IMR-90 (cell line): ENCODE results near the gene ONECUT1. TPM values are rescaled to one million over a fixed set of nuclear protein-coding genes. Genes with fewer than 3 reads are reported as not detected.

Experiments
- ATAC-seq: fragments of 200-7000 bp; cut with Tn5 transposase; 2 replicates; pipeline ENCODE4 v1.9.1; 2020; ENCODE audit warnings: low read depth, mild to moderate bottlenecking, moderate library complexity
- BruUV-seq: library from RNA; stranded (reverse); fragments of 400-500 nt; replicated peaks from 2 replicates; lab custom pipeline; 2021; lab: Mats Ljungman, UMichigan
- CTCF ChIA-PET: fragments of 300-600 bp; formaldehyde crosslinking; extraction: SDS; loops from one replicate; lab custom pipeline; 2021; ENCODE audit warnings: antibody characterized with exemption; lab: Yijun Ruan, JAX
- POLR2A ChIA-PET: fragments of 300-600 bp; sonication (Branson Sonifier 250); formaldehyde crosslinking; loops from one replicate; lab custom pipeline; 2022; ENCODE audit warnings: antibody characterized with exemption; ENCODE audit not compliant: unreplicated experiment; lab: Charles Lee
- DNase-seq: peaks from one replicate; pipeline ENCODE4 v3.0.0; 2013
- H2AFZ ChIP-seq: replicated peaks from 2 replicates; pipeline ENCODE3; 2013; ENCODE audit warnings: low read length, mild to moderate bottlenecking; ENCODE audit not compliant: poor library complexity
- H2AK5ac ChIP-seq: 2 replicates; pipeline ENCODE4 v1.6.1; 2013; ENCODE audit warnings: low read depth, low read length, inconsistent platforms
- H2AK9ac ChIP-seq: replicated peaks from 2 replicates; pipeline ENCODE3; 2013; ENCODE audit warnings: mild to moderate bottlenecking, low read depth, low read length, moderate library complexity; ENCODE audit not compliant: poor library complexity
- H2BK120ac ChIP-seq: 2 replicates; pipeline ENCODE4 v1.6.1; 2013; ENCODE audit warnings: low read depth, low read length, inconsistent platforms
- H2BK15ac ChIP-seq: 3 replicates; pipeline ENCODE4 v1.6.1; 2013; ENCODE audit warnings: low read depth, low read length, inconsistent platforms
- H2BK20ac ChIP-seq: 2 replicates; pipeline ENCODE4 v1.6.1; 2013; ENCODE audit warnings: low read depth, mild to moderate bottlenecking, inconsistent platforms, low read length, moderate library complexity
- H2BK5ac ChIP-seq: 2 replicates; pipeline ENCODE4 v1.6.1; 2013; ENCODE audit warnings: mild to moderate bottlenecking, low read depth, low read length, inconsistent platforms; ENCODE audit not compliant: poor library complexity, severe bottlenecking
- H3K14ac ChIP-seq: replicated peaks from 2 replicates; pipeline ENCODE4 v1.6.1; 2013; ENCODE audit warnings: low read depth, low read length, inconsistent platforms
- H3K18ac ChIP-seq: 2 replicates; pipeline ENCODE4 v1.6.1; 2013; ENCODE audit warnings: low read depth, low read length, control low read depth
- H3K23ac ChIP-seq: 2 replicates; pipeline ENCODE4 v1.6.1; 2013; ENCODE audit warnings: low read depth, low read length, inconsistent platforms
- H3K27ac ChIP-seq: 2 replicates; pipeline ENCODE4 v1.5.1; 2013; ENCODE audit warnings: mild to moderate bottlenecking, control low read depth, low read length; ENCODE audit not compliant: insufficient read depth
- H3K27me3 ChIP-seq: 2 replicates; pipeline ENCODE4 v1.6.1; 2013; ENCODE audit warnings: low read length; ENCODE audit not compliant: control insufficient read depth, insufficient read depth
- H3K36me3 ChIP-seq: 2 replicates; pipeline ENCODE4 v1.6.1; 2013; ENCODE audit warnings: low read length, mixed read lengths; ENCODE audit not compliant: control insufficient read depth, insufficient read depth
- H3K4ac ChIP-seq: 2 replicates; pipeline ENCODE4 v1.6.1; 2013; ENCODE audit warnings: low read depth, low read length, inconsistent platforms
- H3K4me1 ChIP-seq: 2 replicates; pipeline ENCODE4 v1.6.1; 2013; ENCODE audit warnings: low read length, mixed read lengths; ENCODE audit not compliant: control insufficient read depth, insufficient read depth
- H3K4me2 ChIP-seq: 2 replicates; pipeline ENCODE4 v1.6.1; 2013; ENCODE audit warnings: low read depth, mild to moderate bottlenecking, control low read depth, low read length, moderate library complexity
- H3K4me3 ChIP-seq: 2 replicates; pipeline ENCODE4 v1.5.1; 2013; ENCODE audit warnings: low read depth, mild to moderate bottlenecking, control low read depth, low read length, moderate library complexity; ENCODE audit not compliant: insufficient read depth
- H3K56ac ChIP-seq: 2 replicates; pipeline ENCODE4 v1.6.1; 2013; ENCODE audit warnings: low read length, inconsistent platforms; ENCODE audit not compliant: insufficient read depth; ENCODE audit errors: extremely low read depth
- H3K79me1 ChIP-seq, 2 experiments: 2 replicates each; pipeline ENCODE4 v1.6.1; 2013; ENCODE audit warnings: low read length in 2 of 2, inconsistent platforms in 1 of 2, low read depth in 1 of 2
- H3K9ac ChIP-seq: 2 replicates; pipeline ENCODE4 v1.6.1; 2013; ENCODE audit warnings: low read depth, low read length, control low read depth
- H3K9me1 ChIP-seq: 2 replicates; pipeline ENCODE4 v1.6.1; 2013; ENCODE audit warnings: low read length, inconsistent platforms; ENCODE audit not compliant: insufficient read depth
- H3K9me3 ChIP-seq: 2 replicates; pipeline ENCODE4 v1.6.1; 2013; ENCODE audit warnings: low read length; ENCODE audit not compliant: control insufficient read depth, insufficient read depth
- H4K20me1 ChIP-seq: 2 replicates; pipeline ENCODE4 v1.6.1; 2013; ENCODE audit warnings: low read length, inconsistent platforms; ENCODE audit not compliant: insufficient read depth
- H4K5ac ChIP-seq: 2 replicates; pipeline ENCODE4 v1.6.1; 2013; ENCODE audit warnings: mild to moderate bottlenecking, low read depth, low read length, control low read depth
- H4K8ac ChIP-seq, 2 experiments: 2 replicates each; pipeline ENCODE4 v1.6.1; 2013; ENCODE audit warnings: low read depth in 2 of 2, low read length in 2 of 2, control low read depth in 1 of 2, inconsistent platforms in 1 of 2
- H4K91ac ChIP-seq: 2 replicates; pipeline ENCODE4 v1.6.1; 2013; ENCODE audit warnings: low read depth, low read length, inconsistent platforms; ENCODE audit not compliant: insufficient read depth
- BHLHE40 ChIP-seq: fragments of 150-350 bp; IDR thresholded peaks from 2 replicates; pipeline ENCODE4 v1.6.1; 2016; ENCODE audit warnings: mild to moderate bottlenecking, low read depth, low read length
- CEBPB ChIP-seq: IDR thresholded peaks from 2 replicates; pipeline ENCODE4 v1.6.1; 2012; ENCODE audit warnings: low read depth, low read length, improper control_type of control experiment
- CHD1 ChIP-seq: IDR thresholded peaks from 2 replicates; pipeline ENCODE4 v1.6.1; 2012; ENCODE audit warnings: low read depth, low read length, improper control_type of control experiment
- MAZ ChIP-seq: IDR thresholded peaks from 2 replicates; pipeline ENCODE4 v1.6.1; 2012; ENCODE audit warnings: low read depth, mild to moderate bottlenecking, low read length, improper control_type of control experiment, moderate library complexity, borderline replicate concordance
- MXI1 ChIP-seq: IDR thresholded peaks from 2 replicates; pipeline ENCODE4 v1.6.1; 2012; ENCODE audit warnings: low read depth, mild to moderate bottlenecking, low read length, moderate library complexity, borderline replicate concordance
- RAD21 ChIP-seq: IDR thresholded peaks from 2 replicates; pipeline ENCODE4 v1.6.1; 2012; ENCODE audit warnings: low read length, improper control_type of control experiment
- RCOR1 ChIP-seq: IDR thresholded peaks from 2 replicates; pipeline ENCODE4 v1.6.1; 2012; ENCODE audit warnings: mild to moderate bottlenecking, low read length, improper control_type of control experiment; ENCODE audit not compliant: insufficient replicate concordance
- WGBS, 2 experiments: methylation state at CpG; one replicate each; pipeline versions ENCODE4 v1.1.5 to v1.1.7; 2013; ENCODE audit warnings: missing lambda C conversion rate in 2 of 2; ENCODE audit not compliant: insufficient read length in 1 of 2; ENCODE audit errors: extremely low coverage in 2 of 2; 5-methylcytosine and 5-hydroxymethylcytosine counted together
- dilution Hi-C: fragments of 300-500 bp; cut with HindIII; formaldehyde crosslinking; loops from one replicate; pipeline ENCODE4 v1.14.3; 2018; ENCODE audit warnings: low sequenced_read_pairs; ENCODE audit not compliant: unreplicated experiment
- in situ Hi-C: fragments of 300-500 bp; cut with MboI; formaldehyde crosslinking; loops from 3 replicates; pipeline ENCODE4 v1.14.3; 2019; ENCODE audit warnings: low sequenced_read_pairs, inconsistent platforms, mixed read lengths
- intact Hi-C: fragments of 100-400 bp; cut with micrococcal nuclease; formaldehyde crosslinking; loops from 2 replicates; pipeline ENCODE4 v1.10.0; 2022
- polyA plus RNA-seq, 3 experiments: library from polyadenylated mRNA; depleted of rRNA; stranded (reverse); fragments of >200 nt; gene quantifications; 2 replicates each; pipeline ENCODE4 v1.2.3, GENCODE V29; 2012; ENCODE audit warnings: low replicate concordance in 1 of 3
- total RNA-seq: library from RNA; depleted of rRNA; stranded (reverse); fragments of >200 nt; gene quantifications from 2 replicates; pipeline ENCODE4 v1.2.3, GENCODE V29; 2012
- TF ChIP-seq, protein P1 (sequence below): fragments of 150-350 bp; IDR thresholded peaks from 2 replicates; pipeline ENCODE4 v1.6.1; 2016; ENCODE audit warnings: low read depth, mild to moderate bottlenecking, low read length, moderate library complexity, borderline replicate concordance

The ONECUT1 gene
- total and polyA plus RNA-seq, 2 of the 4 experiments (the other 2 are of a cell fraction), result not detected

DNA sequence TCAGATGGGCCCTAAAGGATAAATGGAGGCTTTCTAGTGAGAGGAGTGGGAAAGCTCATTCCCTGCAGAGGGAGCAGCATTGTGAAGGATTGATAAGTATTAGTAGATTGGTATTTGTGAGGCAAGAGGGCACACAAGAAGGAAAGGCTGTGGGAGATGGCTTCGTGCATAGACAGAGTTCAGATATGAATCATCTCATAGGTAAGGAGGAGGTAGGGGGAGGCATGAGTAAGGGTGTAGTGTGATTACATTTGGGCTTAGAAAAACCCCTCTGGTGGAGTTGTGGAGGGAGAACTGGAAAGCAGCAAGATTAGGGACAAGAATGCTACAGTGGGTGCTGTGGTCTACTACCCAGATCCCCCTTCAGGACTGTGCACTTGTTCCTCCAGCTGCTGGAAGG is 29.6 kb downstream of the ONECUT1 start:
- Histone ChIP-seq H4K20me1 (no peaks in the 10 kb centered on the region), H2AFZ (no peak overlapping the region), H2BK20ac (no peak overlapping the region), H3K56ac (no peak overlapping the region), H3K9me1 (no peaks in the 10 kb centered on the region; the same call in 1 of the 2 replicates), H3K4ac (no peak overlapping the region), H4K91ac (no peak overlapping the region), H3K9me3 (no peaks in the 10 kb centered on the region), H3K18ac (no peak overlapping the region), H3K79me1 (no peaks in the 10 kb centered on the region), H2AK5ac (no peak overlapping the region), H3K27me3 (peaks cover 8% of the 10 kb centered on the region), H3K27ac (no peak overlapping the region), H3K36me3 (no peaks in the 10 kb centered on the region), H3K4me1 (no peaks in the 10 kb centered on the region), H2BK120ac (no peak overlapping the region), H3K23ac (no peak overlapping the region), H2BK5ac (no peak overlapping the region), H4K8ac (no peak overlapping the region), H2AK9ac (no peak overlapping the region), H4K5ac (no peak overlapping the region), H3K14ac (no peak overlapping the region), H3K4me2 (no peak overlapping the region), H2BK15ac (no peak overlapping the region), H3K9ac (no peak overlapping the region), H3K4me3 (no peak overlapping the region)
- no CpG with 5 or more reads among the region's 1 CpG for WGBS, 2 experiments
- POLR2A ChIA-PET, result interaction anchor here (0.5 kb wide), 1 partner anchor 9 kb away, joined by 5 read pairs; no protein-coding TSS in a partner anchor
- no peak for ATAC-seq
- intact Hi-C loops (no loop called here), dilution Hi-C loops (no loop called here), in situ Hi-C loops (no loop called here)
- BruUV-seq, result no TSS peak
- DNase-seq, result no peak
- CTCF ChIA-PET, result no interaction called here
- TF ChIP-seq, protein P1, sequence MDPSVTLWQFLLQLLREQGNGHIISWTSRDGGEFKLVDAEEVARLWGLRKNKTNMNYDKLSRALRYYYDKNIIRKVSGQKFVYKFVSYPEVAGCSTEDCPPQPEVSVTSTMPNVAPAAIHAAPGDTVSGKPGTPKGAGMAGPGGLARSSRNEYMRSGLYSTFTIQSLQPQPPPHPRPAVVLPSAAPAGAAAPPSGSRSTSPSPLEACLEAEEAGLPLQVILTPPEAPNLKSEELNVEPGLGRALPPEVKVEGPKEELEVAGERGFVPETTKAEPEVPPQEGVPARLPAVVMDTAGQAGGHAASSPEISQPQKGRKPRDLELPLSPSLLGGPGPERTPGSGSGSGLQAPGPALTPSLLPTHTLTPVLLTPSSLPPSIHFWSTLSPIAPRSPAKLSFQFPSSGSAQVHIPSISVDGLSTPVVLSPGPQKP, result no peak
- no peak for TF ChIP-seq CEBPB
- TF ChIP-seq RCOR1, result no peak
- TF ChIP-seq BHLHE40, result no peak
- TF ChIP-seq MAZ, result no peak
- TF ChIP-seq MXI1, result no peak
- no peak for TF ChIP-seq CHD1
- TF ChIP-seq RAD21, result no peak
